ENCODE results near the gene GBE1.

DNA sequence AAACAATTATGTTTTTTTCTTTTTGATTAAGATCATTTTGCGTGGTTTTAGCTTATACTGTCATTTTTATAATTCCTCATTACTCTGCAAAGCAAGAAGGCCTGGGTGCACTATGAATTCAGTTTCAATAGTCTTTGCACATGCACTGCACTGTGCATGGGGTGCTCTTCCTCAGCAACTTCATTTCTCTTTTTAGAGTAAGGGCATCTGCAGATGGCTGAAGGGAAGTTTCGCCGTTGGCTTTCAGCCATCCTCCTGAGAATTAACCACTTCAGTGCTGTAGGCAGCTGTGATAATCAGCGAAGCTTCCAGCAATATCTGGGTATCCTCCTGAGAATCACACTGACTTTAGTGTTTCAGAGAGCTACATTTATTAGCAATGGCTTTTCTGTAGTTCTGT lies 284.8 kb downstream of the GBE1 start:
- TF ChIP-seq POLR2A (IDR thresholded peaks at IDR 0.05) (no peak), POLR2AphosphoS5 (IDR thresholded peaks at IDR 0.05) (no peak)
- TF ChIP-seq, protein P1, sequence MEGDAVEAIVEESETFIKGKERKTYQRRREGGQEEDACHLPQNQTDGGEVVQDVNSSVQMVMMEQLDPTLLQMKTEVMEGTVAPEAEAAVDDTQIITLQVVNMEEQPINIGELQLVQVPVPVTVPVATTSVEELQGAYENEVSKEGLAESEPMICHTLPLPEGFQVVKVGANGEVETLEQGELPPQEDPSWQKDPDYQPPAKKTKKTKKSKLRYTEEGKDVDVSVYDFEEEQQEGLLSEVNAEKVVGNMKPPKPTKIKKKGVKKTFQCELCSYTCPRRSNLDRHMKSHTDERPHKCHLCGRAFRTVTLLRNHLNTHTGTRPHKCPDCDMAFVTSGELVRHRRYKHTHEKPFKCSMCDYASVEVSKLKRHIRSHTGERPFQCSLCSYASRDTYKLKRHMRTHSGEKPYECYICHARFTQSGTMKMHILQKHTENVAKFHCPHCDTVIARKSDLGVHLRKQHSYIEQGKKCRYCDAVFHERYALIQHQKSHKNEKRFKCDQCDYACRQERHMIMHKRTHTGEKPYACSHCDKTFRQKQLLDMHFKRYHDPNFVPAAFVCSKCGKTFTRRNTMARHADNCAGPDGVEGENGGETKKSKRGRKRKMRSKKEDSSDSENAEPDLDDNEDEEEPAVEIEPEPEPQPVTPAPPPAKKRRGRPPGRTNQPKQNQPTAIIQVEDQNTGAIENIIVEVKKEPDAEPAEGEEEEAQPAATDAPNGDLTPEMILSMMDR (IDR thresholded peaks at IDR 0.05), result no peak

Measured in sigmoid colon (tissue), 4 donors.